Suprapubic skin (tissue), 4 donors: ENCODE data around the gene PLCL2.

ENCODE experiments used
- EP300 ChIP-seq: sonication (generic); formaldehyde crosslinking; IDR thresholded peaks from one replicate; pipeline ENCODE4 v1.6.1; 2017; ENCODE audit warnings: antibody characterized with exemption
- POLR2A ChIP-seq, 2 donors: fragments of 450-650 bp; IDR thresholded peaks; one replicate each; pipeline ENCODE4 v1.6.1; 2017; ENCODE audit warnings: antibody characterized with exemption in 2 of 2, mild to moderate bottlenecking in 2 of 2, moderate library complexity in 2 of 2
- POLR2AphosphoS5 ChIP-seq, 3 donors: sonication (generic); formaldehyde crosslinking; IDR thresholded peaks; one replicate each; pipeline ENCODE4 v1.6.1; 2017; ENCODE audit warnings: antibody characterized with exemption in 3 of 3
- TF ChIP-seq, protein P1 (sequence below), 2 donors: fragments of 200-600 bp in 1 of 2; fragments of 450-650 bp in 1 of 2; sonication (generic) in 1 of 2; IDR thresholded peaks; one replicate each; pipeline ENCODE4 v1.5.1; 2016 to 2019; ENCODE audit warnings: antibody characterized with exemption in 2 of 2, mild to moderate bottlenecking in 1 of 2, moderate library complexity in 1 of 2

DNA sequence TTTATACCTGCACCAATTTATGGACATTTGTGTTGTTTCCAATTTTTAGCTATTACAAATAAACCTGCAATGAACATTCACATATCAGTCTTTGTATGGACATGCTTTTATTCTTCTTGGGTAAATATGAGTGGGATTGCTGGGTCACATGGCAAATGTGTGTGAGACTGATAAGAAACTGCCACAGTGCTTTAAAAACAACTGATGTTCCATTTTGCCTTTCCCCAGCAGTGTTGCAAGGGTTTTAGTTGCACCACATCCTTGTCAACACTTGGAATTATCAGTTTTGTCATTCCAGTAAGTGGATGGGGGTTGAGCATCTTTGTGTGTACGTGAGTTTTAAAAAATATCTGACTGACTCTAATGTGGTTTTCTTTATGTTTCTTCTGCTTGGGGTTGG lies 191.2 kb downstream of the PLCL2 start:
- TF ChIP-seq, protein P1, sequence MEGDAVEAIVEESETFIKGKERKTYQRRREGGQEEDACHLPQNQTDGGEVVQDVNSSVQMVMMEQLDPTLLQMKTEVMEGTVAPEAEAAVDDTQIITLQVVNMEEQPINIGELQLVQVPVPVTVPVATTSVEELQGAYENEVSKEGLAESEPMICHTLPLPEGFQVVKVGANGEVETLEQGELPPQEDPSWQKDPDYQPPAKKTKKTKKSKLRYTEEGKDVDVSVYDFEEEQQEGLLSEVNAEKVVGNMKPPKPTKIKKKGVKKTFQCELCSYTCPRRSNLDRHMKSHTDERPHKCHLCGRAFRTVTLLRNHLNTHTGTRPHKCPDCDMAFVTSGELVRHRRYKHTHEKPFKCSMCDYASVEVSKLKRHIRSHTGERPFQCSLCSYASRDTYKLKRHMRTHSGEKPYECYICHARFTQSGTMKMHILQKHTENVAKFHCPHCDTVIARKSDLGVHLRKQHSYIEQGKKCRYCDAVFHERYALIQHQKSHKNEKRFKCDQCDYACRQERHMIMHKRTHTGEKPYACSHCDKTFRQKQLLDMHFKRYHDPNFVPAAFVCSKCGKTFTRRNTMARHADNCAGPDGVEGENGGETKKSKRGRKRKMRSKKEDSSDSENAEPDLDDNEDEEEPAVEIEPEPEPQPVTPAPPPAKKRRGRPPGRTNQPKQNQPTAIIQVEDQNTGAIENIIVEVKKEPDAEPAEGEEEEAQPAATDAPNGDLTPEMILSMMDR (IDR thresholded peaks at IDR 0.05) = no peak
- no peak for TF ChIP-seq EP300
- no peak for TF ChIP-seq POLR2A (IDR thresholded peaks at IDR 0.05)
- no peak for TF ChIP-seq POLR2AphosphoS5 (IDR thresholded peaks at IDR 0.05)
